HG03139 (cell line): ENCODE measurements around the gene DPP10.
"Not testable (repeated sequence)": the region's sequence is repeated elsewhere in the genome, so short reads cannot be mapped to it uniquely, and the experiment has no call there.

Experiments used
- ATAC-seq: cut with Tn5 transposase; IDR thresholded peaks from one replicate; pipeline ENCODE4 v1.9.1; 2021; ENCODE audit not compliant: unreplicated experiment

DPP10 gene

DNA sequence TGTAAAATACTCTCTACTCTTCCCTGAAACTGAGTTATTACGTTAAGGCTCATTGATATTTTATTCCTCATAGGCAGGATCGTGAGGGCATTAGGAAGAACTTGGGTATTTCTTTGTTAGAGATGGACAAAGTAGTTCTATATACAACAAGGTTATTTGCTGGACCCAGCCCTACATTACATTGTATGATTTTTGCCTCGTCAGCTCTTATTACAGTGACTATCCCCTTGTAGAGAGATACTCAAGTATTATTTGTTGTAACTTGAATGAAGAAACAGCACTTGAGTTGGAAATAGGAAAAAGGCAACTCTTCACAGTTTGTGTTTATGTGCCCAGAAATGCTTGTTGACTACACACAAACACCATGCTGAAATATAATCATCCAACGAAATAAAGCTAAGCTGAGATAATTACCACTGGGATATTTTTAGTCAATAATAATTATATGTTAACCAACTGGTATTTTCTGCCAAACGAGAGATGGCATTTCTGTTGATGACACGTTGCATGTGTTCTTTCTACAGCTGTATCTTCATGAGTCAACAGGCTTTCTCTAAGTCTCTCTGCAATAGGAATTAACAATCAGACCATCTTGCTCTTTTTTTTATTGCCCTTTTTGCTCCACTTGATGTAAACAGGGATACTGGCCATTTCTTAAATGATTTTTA, 947.6 kb downstream of the DPP10 start:
- ATAC-seq = no peak

- no peak for ATAC-seq
Measured at GRCh38 chr2:115396579-115396978, 954.1 kb downstream of the DPP10 start.

- ATAC-seq = no peak
Measured at GRCh38 chr2:115400940-115401339, 958.5 kb downstream of the DPP10 start.

GRCh38 chr2:115412501-115412900, 970.1 kb downstream of the DPP10 start:
- ATAC-seq = no peak

- ATAC-seq = no peak
Measured at GRCh38 chr2:115413791-115414190, 971.4 kb downstream of the DPP10 start.

- no peak for ATAC-seq
Measured at GRCh38 chr2:115414466-115414865, 972.0 kb downstream of the DPP10 start.

- ATAC-seq = no peak
Measured at GRCh38 chr2:115422004-115422634, 979.7 kb downstream of the DPP10 start.

DNA sequence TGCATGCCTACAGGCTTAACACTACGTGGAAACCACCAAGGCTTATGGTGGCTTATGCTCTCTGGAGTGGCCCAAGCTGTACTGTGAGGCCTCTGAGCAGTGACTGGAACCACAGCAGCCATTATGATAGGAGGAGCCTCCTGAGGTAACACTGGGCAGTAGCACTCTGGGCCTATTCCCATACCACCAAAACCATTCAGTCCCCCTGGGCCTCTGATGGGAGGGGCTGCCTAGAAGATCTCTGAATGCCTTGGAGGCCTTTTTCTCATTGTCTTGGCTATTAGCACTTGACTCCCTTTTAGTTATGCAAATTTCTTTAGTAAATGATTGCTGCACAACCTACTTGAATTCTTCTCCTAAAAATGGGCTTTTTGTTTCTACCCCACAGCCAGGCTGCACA, 985.0 kb downstream of the DPP10 start:
- ATAC-seq = no peak

- ATAC-seq = not testable (repeated sequence)
Measured at GRCh38 chr2:115440746-115441145, 998.3 kb downstream of the DPP10 start.

- ATAC-seq = no peak
Measured at GRCh38 chr2:115443539-115444185, 1001.2 kb downstream of the DPP10 start.

- no peak for ATAC-seq
Measured at GRCh38 chr2:115460008-115460407, 1017.6 kb downstream of the DPP10 start.

- no peak for ATAC-seq
Measured at GRCh38 chr2:115480741-115481140, 1038.3 kb downstream of the DPP10 start.

DNA sequence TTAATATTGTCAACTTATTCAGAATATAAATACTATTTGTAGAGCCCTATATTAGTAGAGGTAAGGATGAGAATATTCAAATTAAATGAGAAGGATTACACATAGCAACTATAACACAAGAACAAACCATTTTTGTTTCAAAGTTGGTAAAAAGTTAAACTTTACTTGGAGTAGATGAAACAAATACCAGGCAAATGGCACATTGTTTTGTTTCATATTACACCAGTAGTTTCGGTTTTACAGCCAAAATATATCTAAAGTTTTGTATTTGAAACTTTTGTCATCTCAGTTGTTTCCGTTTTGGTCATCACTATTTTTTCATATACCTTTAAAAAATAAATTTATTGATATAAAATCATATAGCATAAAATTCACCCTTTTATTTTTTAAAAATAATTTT, 1039.4 kb downstream of the DPP10 start:
- no peak for ATAC-seq

- no peak for ATAC-seq
Measured at GRCh38 chr2:115483666-115484065, 1041.2 kb downstream of the DPP10 start.

GRCh38 chr2:115484486-115484885, 1042.0 kb downstream of the DPP10 start:
- no peak for ATAC-seq

DNA sequence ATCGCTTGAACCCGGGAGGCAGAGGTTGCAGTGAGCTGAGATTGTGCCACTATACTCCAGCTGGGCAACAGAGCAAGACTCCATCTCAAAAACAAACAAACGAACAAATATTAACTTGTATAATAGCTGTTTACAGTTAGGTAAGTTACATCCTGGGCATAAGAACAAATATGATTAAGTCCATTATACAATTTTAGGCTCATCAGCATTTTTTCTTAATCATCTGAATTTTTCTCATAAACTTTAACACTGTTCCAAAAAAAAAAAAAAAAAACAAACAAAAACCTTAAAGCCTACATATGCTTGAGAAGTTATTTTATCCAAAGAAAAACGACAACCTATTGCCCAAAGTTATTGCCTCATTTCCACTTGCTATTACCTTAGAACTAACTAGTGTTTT, 1042.5 kb downstream of the DPP10 start:
- no peak for ATAC-seq

DNA sequence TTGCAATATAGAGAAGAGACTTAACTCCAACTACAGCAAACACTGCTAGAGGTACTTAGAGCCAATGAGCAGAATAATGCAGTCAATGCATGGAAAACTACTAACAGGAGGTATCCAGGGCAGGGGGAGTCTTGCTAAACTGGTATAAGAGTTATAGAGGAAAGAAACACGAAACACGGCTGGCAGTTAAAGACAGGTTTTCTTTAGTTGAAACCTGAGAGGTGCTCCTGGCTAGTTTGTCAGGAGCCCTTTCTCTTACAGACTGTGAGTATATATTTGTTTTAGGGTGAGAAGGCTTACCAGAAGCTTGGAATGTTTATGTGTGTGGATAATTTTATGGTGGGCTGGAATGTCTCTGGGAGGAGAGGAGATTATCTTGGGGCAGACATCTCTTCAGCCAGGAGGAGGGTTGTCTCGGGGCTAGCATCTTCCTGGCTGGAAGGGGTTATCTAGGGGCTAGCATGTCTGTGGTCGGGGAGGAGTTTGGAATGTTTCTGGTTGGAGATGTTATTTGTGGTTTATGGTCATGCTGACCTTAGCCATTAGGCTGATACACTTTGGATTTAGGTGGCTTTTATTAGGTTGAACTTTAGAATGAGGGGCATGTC, 1048.8 kb downstream of the DPP10 start:
- no peak for ATAC-seq

DNA sequence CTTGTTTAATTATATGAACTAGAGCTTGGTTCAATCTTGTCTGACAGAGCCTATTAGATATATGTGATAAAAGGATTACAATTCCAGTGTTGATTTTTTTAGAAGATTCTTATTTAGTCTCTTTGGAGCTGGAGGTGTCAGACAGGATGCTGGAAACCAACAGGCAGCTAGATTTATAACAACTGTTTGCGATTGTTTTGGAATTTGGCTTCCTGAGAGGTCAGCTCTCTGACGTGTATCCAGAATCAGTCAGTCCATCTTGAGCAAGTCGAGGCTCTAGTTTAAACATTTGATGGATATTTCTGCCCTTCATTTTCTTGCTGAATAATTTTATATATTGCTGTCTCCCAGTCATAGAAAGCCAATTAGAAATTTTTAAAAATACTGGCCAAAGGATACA, 1062.9 kb downstream of the DPP10 start:
- no peak for ATAC-seq

GRCh38 chr2:115520727-115521126, 1078.3 kb downstream of the DPP10 start:
- ATAC-seq = no peak

DNA sequence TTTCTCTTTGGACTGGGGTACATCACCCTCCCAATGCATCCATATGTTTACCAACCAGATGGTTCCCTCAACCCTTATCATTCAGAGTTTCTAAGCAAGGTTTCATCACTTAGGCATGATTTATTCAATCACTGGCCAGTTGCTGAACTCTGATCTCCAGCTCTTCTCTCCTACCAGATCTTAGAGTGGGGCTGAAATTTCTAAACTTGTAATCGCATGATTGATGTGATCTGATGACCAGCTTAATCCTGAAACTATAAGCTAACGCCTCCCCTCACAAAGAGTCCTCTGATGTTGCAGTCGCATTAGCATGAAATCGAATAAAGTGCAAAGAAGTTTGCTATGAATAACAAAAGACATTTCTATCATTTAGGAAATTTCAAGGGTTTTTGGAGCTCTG, 1082.0 kb downstream of the DPP10 start:
- no peak for ATAC-seq

DNA sequence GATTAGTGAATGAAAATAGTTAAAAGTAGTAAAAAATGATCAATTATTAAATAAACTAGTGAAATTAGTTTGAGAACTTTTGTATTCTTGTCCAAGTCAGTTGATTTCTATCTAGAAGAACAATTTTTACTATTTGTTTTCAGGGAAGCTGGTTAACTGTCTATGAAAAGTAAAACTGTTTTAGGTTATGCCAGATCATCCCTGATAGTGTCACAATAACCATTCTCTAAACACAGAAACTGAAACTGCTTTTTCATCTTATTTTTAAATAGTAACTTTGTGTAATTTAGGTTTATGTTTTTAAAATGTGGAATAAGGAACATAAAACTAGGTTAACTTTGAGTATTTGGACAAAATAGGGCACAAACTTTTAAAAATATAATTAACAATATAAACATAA, 1087.2 kb downstream of the DPP10 start:
- ATAC-seq = no peak

DNA sequence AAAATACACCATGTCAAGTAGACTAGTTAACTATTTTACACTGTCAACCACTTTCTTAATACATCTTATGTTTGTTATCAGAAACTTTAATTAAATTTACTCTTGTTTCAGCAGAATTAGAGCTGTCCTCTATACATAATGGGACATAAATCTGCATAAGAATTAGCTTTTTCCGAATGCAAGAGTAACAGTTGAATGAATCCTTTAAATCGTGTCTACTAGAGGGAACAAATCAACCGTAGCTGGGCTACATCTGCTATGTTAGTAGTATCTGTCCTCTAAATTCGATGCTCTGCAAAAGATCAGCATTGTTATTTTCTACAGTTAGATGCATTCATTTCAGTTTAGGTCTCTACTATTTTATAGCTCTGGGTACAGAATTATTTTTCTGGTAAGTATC, 1090.6 kb downstream of the DPP10 start:
- ATAC-seq = no peak
